WERI-Rb-1 (cell line): ENCODE results near the gene MFAP3.

Experiments
- DNase-seq: peaks from one replicate; pipeline ENCODE4 v3.0.0-alpha.2; 2020
- H3K27ac ChIP-seq: fragments of 250-450 bp; sonication (Bioruptor Pico); 2 replicates; pipeline ENCODE4 v1.5.1; 2020; ENCODE audit warnings: mild to moderate bottlenecking, moderate library complexity
- H3K27me3 ChIP-seq: fragments of 250-450 bp; sonication (Bioruptor Pico); 2 replicates; pipeline ENCODE4 v1.5.1; 2021; ENCODE audit warnings: mild to moderate bottlenecking, low read depth, moderate library complexity; ENCODE audit not compliant: insufficient read depth, severe bottlenecking
- H3K36me3 ChIP-seq: fragments of 250-450 bp; sonication (Bioruptor Pico); 2 replicates; pipeline ENCODE4 v1.5.1; 2020; ENCODE audit warnings: mild to moderate bottlenecking, moderate library complexity
- H3K4me3 ChIP-seq: 2 replicates; pipeline ENCODE4 v1.5.1; 2011; ENCODE audit warnings: low read depth, mild to moderate bottlenecking, control low read depth, low read length
- H3K9me3 ChIP-seq: fragments of 250-450 bp; sonication (Bioruptor Pico); 2 replicates; pipeline ENCODE4 v1.5.1; 2021; ENCODE audit warnings: mild to moderate bottlenecking, moderate library complexity; ENCODE audit not compliant: severe bottlenecking
- TF ChIP-seq, protein P1 (sequence below): IDR thresholded peaks from 2 replicates; pipeline ENCODE4 v1.5.1; 2011; ENCODE audit warnings: low read depth, mild to moderate bottlenecking, control low read depth, inconsistent platforms, low read length

MFAP3 gene

GRCh38 chr5:154077696-154078095, 38.9 kb downstream of the MFAP3 start:
- H3K9me3 ChIP-seq, result no peaks in the 10 kb centered on the region
- no peak for DNase-seq
- TF ChIP-seq, protein P1, sequence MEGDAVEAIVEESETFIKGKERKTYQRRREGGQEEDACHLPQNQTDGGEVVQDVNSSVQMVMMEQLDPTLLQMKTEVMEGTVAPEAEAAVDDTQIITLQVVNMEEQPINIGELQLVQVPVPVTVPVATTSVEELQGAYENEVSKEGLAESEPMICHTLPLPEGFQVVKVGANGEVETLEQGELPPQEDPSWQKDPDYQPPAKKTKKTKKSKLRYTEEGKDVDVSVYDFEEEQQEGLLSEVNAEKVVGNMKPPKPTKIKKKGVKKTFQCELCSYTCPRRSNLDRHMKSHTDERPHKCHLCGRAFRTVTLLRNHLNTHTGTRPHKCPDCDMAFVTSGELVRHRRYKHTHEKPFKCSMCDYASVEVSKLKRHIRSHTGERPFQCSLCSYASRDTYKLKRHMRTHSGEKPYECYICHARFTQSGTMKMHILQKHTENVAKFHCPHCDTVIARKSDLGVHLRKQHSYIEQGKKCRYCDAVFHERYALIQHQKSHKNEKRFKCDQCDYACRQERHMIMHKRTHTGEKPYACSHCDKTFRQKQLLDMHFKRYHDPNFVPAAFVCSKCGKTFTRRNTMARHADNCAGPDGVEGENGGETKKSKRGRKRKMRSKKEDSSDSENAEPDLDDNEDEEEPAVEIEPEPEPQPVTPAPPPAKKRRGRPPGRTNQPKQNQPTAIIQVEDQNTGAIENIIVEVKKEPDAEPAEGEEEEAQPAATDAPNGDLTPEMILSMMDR, result no peak
- no peaks in the 10 kb centered on the region for H3K36me3 ChIP-seq
- H3K27ac ChIP-seq, result no peak overlapping the region
- no peak overlapping the region for H3K4me3 ChIP-seq
- no peaks in the 10 kb centered on the region for H3K27me3 ChIP-seq

DNA sequence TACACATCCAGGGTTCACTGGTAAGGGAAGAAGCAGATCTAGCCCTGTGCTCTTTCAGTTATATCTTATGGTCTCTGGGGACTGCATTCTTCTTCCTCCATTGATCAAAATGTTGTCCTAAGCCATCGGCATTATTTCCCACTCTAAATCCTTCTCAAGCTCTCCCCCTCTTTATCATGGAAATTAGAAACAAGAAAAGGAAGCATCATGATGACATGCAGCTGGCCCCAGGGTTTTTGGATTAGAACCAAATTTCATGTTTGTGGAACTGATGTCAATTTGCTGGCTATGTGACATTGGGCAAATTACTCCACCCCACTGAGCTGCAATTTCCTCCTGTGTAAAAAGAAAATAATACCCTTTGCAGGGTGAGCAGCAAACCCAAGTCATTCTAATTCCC, 39.5 kb downstream of the MFAP3 start:
- DNase-seq, result no peak
- Histone ChIP-seq H3K27me3 (no peaks in the 10 kb centered on the region), H3K27ac (no peak overlapping the region), H3K4me3 (no peak overlapping the region), H3K36me3 (no peaks in the 10 kb centered on the region), H3K9me3 (no peaks in the 10 kb centered on the region)
- TF ChIP-seq, protein P1, result no peak

DNA sequence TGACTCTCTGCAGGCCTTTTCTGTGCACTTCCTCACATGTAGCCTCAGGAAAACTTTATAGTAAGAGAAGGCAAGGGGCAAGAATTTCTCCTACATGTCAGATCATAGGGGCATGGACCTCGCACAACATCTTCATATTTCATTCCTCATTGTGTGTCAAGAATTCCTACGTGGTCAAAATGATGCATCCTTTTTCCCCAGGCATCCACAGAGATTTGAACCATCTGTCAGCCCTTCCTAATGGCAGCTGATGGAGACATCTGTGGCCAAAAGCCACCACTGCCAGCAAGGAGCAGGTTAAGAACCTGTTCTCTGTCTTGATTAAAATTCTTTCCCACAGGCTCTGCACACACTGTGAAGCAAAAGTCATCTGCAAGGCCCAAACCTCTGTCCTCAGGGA, 42.5 kb downstream of the MFAP3 start:
- TF ChIP-seq, protein P1, result no peak
- Histone ChIP-seq H3K27ac (no peak overlapping the region), H3K9me3 (no peaks in the 10 kb centered on the region), H3K4me3 (no peak overlapping the region), H3K27me3 (no peaks in the 10 kb centered on the region), H3K36me3 (no peaks in the 10 kb centered on the region)
- DNase-seq, result no peak

GRCh38 chr5:154084062-154084639, 45.4 kb downstream of the MFAP3 start:
- Histone ChIP-seq H3K36me3 (no peaks in the 10 kb centered on the region), H3K27ac (no peak overlapping the region), H3K27me3 (no peaks in the 10 kb centered on the region), H3K4me3 (no peak overlapping the region), H3K9me3 (no peaks in the 10 kb centered on the region)
- DNase-seq, result no peak
- TF ChIP-seq, protein P1, result no peak

DNA sequence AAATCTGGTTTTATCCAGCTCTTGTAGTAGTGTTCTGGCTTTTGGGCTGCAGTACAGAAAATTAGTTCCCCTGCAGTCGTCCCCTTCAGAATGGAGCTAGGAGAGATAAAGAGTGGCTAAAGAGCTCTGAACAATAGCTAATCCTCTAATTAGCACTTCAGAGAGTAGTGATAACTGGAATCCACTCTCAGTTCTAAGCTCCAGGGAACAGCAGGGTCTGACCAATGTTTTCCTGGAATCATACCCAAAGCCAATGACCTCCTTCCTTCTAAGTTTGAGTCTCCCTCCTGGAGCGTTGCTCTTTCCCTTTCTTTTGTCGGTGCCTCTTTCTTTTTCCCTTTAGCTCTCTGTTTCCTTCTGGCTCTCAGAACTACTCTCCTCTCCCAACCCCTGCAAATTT, 47.4 kb downstream of the MFAP3 start:
- TF ChIP-seq, protein P1, result no peak
- peak; percentile 12 for DNase-seq
- Histone ChIP-seq H3K27ac (no peak overlapping the region), H3K9me3 (no peaks in the 10 kb centered on the region), H3K4me3 (no peak overlapping the region), H3K27me3 (no peaks in the 10 kb centered on the region), H3K36me3 (no peaks in the 10 kb centered on the region)

- H3K36me3 ChIP-seq, result no peaks in the 10 kb centered on the region
- H3K9me3 ChIP-seq, result no peaks in the 10 kb centered on the region
- DNase-seq, result peak; percentile 30
- H3K27me3 ChIP-seq, result no peaks in the 10 kb centered on the region
- TF ChIP-seq, protein P1, result no peak
- H3K27ac ChIP-seq, result no peak overlapping the region
- no peak overlapping the region for H3K4me3 ChIP-seq
These were observed 47.9 kb downstream of the MFAP3 start for GRCh38 chr5:154086641-154087040.
